Fibroblast of lung (primary cell): ENCODE measurements around the gene CACNB1. TPM values are rescaled to one million over a fixed set of nuclear protein-coding genes. Genes with fewer than 3 reads are reported as not detected.
A peak's percentile ranks its signal among the peaks of the same experiment; 100 is the strongest.

Source experiments
- DNase-seq, 2 donors: peaks; one replicate each; pipeline versions ENCODE4 v3.0.0 to v3.0.0-alpha.2; 2010; ENCODE audit warnings: low read depth in 2 of 2
- H2AFZ ChIP-seq: 2 replicates; pipeline ENCODE4 v1.5.1; 2012; ENCODE audit warnings: low read length, control low read depth, inconsistent platforms
- H3K27ac ChIP-seq: 2 replicates; pipeline ENCODE4 v1.5.1; 2011; ENCODE audit warnings: low read length, control low read depth; ENCODE audit not compliant: insufficient read depth
- H3K27me3 ChIP-seq: 2 replicates; pipeline ENCODE4 v1.5.1; 2011; ENCODE audit warnings: mild to moderate bottlenecking, low read length; ENCODE audit not compliant: control insufficient read depth, insufficient read depth
- H3K36me3 ChIP-seq: 2 replicates; pipeline ENCODE4 v1.5.1; 2011; ENCODE audit warnings: low read length; ENCODE audit not compliant: control insufficient read depth, insufficient read depth
- H3K4me1 ChIP-seq: 2 replicates; pipeline ENCODE4 v1.5.1; 2011; ENCODE audit warnings: low read length; ENCODE audit not compliant: control insufficient read depth, insufficient read depth; ENCODE audit errors: extremely low read depth
- H3K4me2 ChIP-seq: 2 replicates; pipeline ENCODE4 v1.5.1; 2011; ENCODE audit warnings: low read length, control low read depth; ENCODE audit not compliant: insufficient read depth; ENCODE audit errors: extremely low read depth
- H3K4me3 ChIP-seq, 4 experiments: fragments of 200-600 bp in 1 of 4; sonication (generic) in 1 of 4; replicated peaks in 1 of 4; 2 replicates each; pipeline ENCODE4 v1.5.1; 2011 to 2016; ENCODE audit warnings: low read length in 4 of 4, low read depth in 3 of 4, mild to moderate bottlenecking in 3 of 4, control low read depth in 2 of 4, inconsistent platforms in 1 of 4, mixed read lengths in 1 of 4; ENCODE audit not compliant: insufficient read depth in 1 of 4; ENCODE audit errors: control extremely low read depth in 1 of 4
- H3K79me2 ChIP-seq: 2 replicates; pipeline ENCODE4 v1.5.1; 2012; ENCODE audit warnings: mild to moderate bottlenecking, low read length, inconsistent platforms; ENCODE audit not compliant: control insufficient read depth, insufficient read depth
- H3K9ac ChIP-seq: 2 replicates; pipeline ENCODE4 v1.5.1; 2011; ENCODE audit warnings: mild to moderate bottlenecking, low read length, control low read depth; ENCODE audit not compliant: insufficient read depth
- H3K9me3 ChIP-seq: 2 replicates; pipeline ENCODE4 v1.5.1; 2012; ENCODE audit warnings: low read depth, low read length; ENCODE audit not compliant: control insufficient read depth, insufficient read depth
- H4K20me1 ChIP-seq: 2 replicates; pipeline ENCODE4 v1.5.1; 2011; ENCODE audit warnings: low read length; ENCODE audit not compliant: control insufficient read depth, insufficient read depth; ENCODE audit errors: extremely low read depth
- EZH2 ChIP-seq: IDR thresholded peaks from 2 replicates; pipeline ENCODE4 v1.5.1; 2012; ENCODE audit warnings: low read length, control low read depth, mild to moderate bottlenecking; ENCODE audit errors: missing control alignments
- polyA plus RNA-seq, 2 donors: library from polyadenylated mRNA; depleted of rRNA in 1 of 2; stranded (reverse) in 1 of 2; unstranded in 1 of 2; fragments of >200 nt; gene quantifications; 2 replicates each; pipeline ENCODE4 v1.2.1, GENCODE V29; 2011 to 2012; ENCODE audit warnings: missing spikeins in 1 of 2
- total RNA-seq: library from RNA; depleted of rRNA; stranded (reverse); fragments of >200 nt; gene quantifications from 2 replicates; pipeline ENCODE4 v1.2.1, GENCODE V29; 2014
- TF ChIP-seq, protein P1 (sequence below), 2 donors: IDR thresholded peaks in 1 of 2; conservative IDR thresholded peaks in 1 of 2; 1 replicate in 1 of 2; 2 replicates in 1 of 2; pipeline ENCODE4 v1.5.1; 2011 to 2012; ENCODE audit warnings: low read length in 2 of 2, control low read depth in 1 of 2, inconsistent platforms in 1 of 2, low read depth in 1 of 2, mild to moderate bottlenecking in 1 of 2

The CACNB1 gene
- total and polyA plus RNA-seq, 2 donors (not counting 1 experiment from before 2014, with no cell fraction given) = 5.7 to 5.9 TPM

DNA sequence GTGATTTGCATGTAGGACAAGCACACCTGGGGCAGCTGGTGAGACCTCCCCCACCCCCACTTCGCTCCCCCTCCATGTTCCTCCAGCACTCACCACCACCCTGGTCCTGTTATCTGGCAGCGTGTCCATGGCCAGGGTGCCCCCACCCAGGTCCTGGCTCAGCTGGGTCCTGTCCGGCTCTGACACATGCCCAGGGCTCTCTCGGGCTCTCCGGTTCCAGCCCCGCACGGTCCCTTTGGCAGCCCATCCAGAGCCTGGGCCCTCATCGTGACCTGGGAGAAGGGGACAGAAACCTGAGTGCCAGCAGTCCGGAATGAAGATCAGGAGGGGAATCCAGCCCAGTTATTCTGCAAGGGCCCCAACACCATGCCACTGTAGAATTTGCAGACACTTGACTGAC, 57.9 kb downstream of the CACNB1 start:
- H3K27ac ChIP-seq = peak overlapping the region; percentile 67
- no peaks in the 10 kb centered on the region for H3K9me3 ChIP-seq
- H3K9ac ChIP-seq = no peak overlapping the region
- peaks cover 20% of the 10 kb centered on the region for H3K4me1 ChIP-seq
- H3K27me3 ChIP-seq = no peaks in the 10 kb centered on the region
- H3K79me2 ChIP-seq = no peaks in the 10 kb centered on the region
- peak overlapping the region; percentile 6 for H3K4me2 ChIP-seq
- no peak for DNase-seq
- no peaks in the 10 kb centered on the region for H3K36me3 ChIP-seq
- no peaks in the 10 kb centered on the region for H4K20me1 ChIP-seq
- no peak overlapping the region for H2AFZ ChIP-seq
- TF ChIP-seq, protein P1, sequence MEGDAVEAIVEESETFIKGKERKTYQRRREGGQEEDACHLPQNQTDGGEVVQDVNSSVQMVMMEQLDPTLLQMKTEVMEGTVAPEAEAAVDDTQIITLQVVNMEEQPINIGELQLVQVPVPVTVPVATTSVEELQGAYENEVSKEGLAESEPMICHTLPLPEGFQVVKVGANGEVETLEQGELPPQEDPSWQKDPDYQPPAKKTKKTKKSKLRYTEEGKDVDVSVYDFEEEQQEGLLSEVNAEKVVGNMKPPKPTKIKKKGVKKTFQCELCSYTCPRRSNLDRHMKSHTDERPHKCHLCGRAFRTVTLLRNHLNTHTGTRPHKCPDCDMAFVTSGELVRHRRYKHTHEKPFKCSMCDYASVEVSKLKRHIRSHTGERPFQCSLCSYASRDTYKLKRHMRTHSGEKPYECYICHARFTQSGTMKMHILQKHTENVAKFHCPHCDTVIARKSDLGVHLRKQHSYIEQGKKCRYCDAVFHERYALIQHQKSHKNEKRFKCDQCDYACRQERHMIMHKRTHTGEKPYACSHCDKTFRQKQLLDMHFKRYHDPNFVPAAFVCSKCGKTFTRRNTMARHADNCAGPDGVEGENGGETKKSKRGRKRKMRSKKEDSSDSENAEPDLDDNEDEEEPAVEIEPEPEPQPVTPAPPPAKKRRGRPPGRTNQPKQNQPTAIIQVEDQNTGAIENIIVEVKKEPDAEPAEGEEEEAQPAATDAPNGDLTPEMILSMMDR (conservative IDR thresholded peaks at IDR 0.05 in 1 of 2, IDR thresholded peaks at IDR 0.05 in 1 of 2; ENCODE audit: low read depth in 1 of 2, low read length in 2 of 2) = no peak
- no peak for TF ChIP-seq EZH2
- no peak overlapping the region for H3K4me3 ChIP-seq

DNA sequence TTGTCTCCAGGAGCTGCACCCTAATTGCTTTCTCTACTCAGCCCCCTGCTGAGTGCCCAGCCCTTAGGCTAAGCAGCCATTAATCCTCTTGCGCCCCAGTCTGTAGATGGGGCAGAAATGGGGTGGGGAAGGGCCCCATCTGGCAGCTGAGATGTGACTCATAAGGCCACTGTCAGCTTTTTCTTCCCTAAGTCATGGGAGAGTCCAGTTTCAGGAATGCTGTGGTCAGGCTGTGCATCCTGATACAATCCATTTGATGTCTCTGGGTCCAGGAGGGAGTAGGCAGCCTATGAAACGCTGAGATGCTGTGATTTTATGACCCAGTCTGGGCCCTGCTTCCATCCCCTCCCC, 58.3 kb downstream of the CACNB1 start:
- no peaks in the 10 kb centered on the region for H3K27me3 ChIP-seq
- peak; percentile 81 to 94 for DNase-seq
- no peaks in the 10 kb centered on the region for H3K79me2 ChIP-seq
- peak overlapping the region; percentile 6 for H3K4me2 ChIP-seq
- no peaks in the 10 kb centered on the region for H4K20me1 ChIP-seq
- H3K9ac ChIP-seq = no peak overlapping the region
- peak overlapping the region; percentile 67 for H3K27ac ChIP-seq
- peaks cover 19% of the 10 kb centered on the region for H3K4me1 ChIP-seq
- no peaks in the 10 kb centered on the region for H3K36me3 ChIP-seq
- TF ChIP-seq EZH2 = no peak
- TF ChIP-seq, protein P1 (conservative IDR thresholded peaks at IDR 0.05 in 1 of 2, IDR thresholded peaks at IDR 0.05 in 1 of 2; ENCODE audit: low read depth in 1 of 2, low read length in 2 of 2) = no peak
- no peak overlapping the region for H2AFZ ChIP-seq
- H3K9me3 ChIP-seq = no peaks in the 10 kb centered on the region
- no peak overlapping the region for H3K4me3 ChIP-seq

DNA sequence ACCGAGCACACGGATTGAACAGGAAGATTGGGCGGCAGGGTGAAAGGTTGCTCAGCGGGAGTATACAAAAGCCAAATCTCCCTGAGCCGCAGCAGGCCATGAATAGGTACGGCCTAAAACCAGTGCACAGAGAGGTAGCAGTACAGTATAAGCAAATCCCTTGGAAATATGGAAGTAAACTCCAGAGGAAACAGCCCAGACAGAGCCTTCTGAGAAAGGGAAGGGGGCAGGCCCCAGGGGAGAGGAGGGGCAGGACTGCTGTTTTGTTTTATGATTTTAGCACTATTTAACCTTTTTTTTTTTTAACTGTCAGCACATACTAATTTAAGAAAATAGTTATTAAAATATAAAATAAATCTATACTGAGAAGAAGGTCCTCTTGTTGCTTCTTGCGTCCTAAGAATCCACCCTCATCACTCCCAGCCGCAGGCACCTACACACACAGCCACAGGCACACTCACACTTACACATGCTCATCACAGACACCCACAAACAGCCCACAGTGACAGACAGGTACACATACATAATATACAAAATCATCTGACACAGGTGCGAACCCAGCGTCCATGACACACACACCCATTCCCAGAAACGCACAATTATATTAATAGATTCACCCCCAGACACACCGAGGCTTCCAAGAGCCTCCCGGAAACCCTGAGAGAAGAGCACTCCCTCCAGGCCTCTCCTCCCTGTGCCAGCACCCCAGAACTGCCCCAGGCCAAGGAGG, 58.9 kb downstream of the CACNB1 start:
- no peak overlapping the region for H3K9ac ChIP-seq
- H4K20me1 ChIP-seq = no peaks in the 10 kb centered on the region
- peak overlapping the region; percentile 6 for H3K4me2 ChIP-seq
- H3K36me3 ChIP-seq = no peaks in the 10 kb centered on the region
- peak overlapping the region; percentile 2 for H2AFZ ChIP-seq
- TF ChIP-seq, protein P1 (conservative IDR thresholded peaks at IDR 0.05 in 1 of 2, IDR thresholded peaks at IDR 0.05 in 1 of 2; ENCODE audit: low read depth in 1 of 2, low read length in 2 of 2) = no peak
- TF ChIP-seq EZH2 = no peak
- DNase-seq = peak in 1 of 2 donors; percentile 51
- peak overlapping the region; percentile 67 for H3K27ac ChIP-seq
- H3K27me3 ChIP-seq = no peaks in the 10 kb centered on the region
- H3K9me3 ChIP-seq = no peaks in the 10 kb centered on the region
- peaks cover 14% of the 10 kb centered on the region for H3K4me1 ChIP-seq
- H3K79me2 ChIP-seq = no peaks in the 10 kb centered on the region
- no peak overlapping the region for H3K4me3 ChIP-seq
